Sigmoid colon (tissue), 7 donors: Measurements from ENCODE around the gene DPYSL4. TPM values are rescaled to one million over a fixed set of nuclear protein-coding genes. Genes with fewer than 3 reads are reported as not detected.
"Not testable (repeated sequence)": the region's sequence is repeated elsewhere in the genome, so short reads cannot be mapped to it uniquely, and the experiment has no call there.

ENCODE experiments used
- DNase-seq: peaks from one replicate; pipeline ENCODE4 v3.0.0-alpha.2; 2019
- H3K27ac ChIP-seq, 4 donors: fragments of 200-600 bp; sonication (generic); one replicate each; pipeline ENCODE4 v1.5.1; 2016 to 2019; ENCODE audit warnings: mild to moderate bottlenecking in 1 of 4
- H3K27me3 ChIP-seq, 3 donors: fragments of 200-600 bp; sonication (generic); one replicate each; pipeline ENCODE4 v1.5.1; 2019; ENCODE audit warnings: mild to moderate bottlenecking in 1 of 3
- H3K36me3 ChIP-seq, 4 donors: fragments of 200-600 bp; sonication (generic); one replicate each; pipeline ENCODE4 v1.5.1; 2016 to 2019
- H3K4me1 ChIP-seq, 4 donors: fragments of 200-600 bp; sonication (generic); one replicate each; pipeline ENCODE4 v1.5.1; 2017 to 2019
- H3K4me3 ChIP-seq, 4 donors: fragments of 200-600 bp; sonication (generic); one replicate each; pipeline ENCODE4 v1.5.1; 2017 to 2019; ENCODE audit warnings: mild to moderate bottlenecking in 2 of 4, moderate library complexity in 1 of 4
- H3K9me3 ChIP-seq, 4 donors: fragments of 200-600 bp in 3 of 4; sonication (generic) in 3 of 4; one replicate each; pipeline versions ENCODE4 v1.5.1 to v1.6.1; 2013 to 2019
- EP300 ChIP-seq, 4 donors: sonication (generic); formaldehyde crosslinking; IDR thresholded peaks; one replicate each; pipeline ENCODE4 v1.6.1; 2017; ENCODE audit warnings: antibody characterized with exemption in 4 of 4
- POLR2A ChIP-seq, 2 donors: fragments of 450-650 bp; IDR thresholded peaks; one replicate each; pipeline ENCODE4 v1.6.1; 2016; ENCODE audit warnings: antibody characterized with exemption in 2 of 2, mild to moderate bottlenecking in 2 of 2, moderate library complexity in 2 of 2
- POLR2AphosphoS5 ChIP-seq, 4 donors: sonication (generic); formaldehyde crosslinking; IDR thresholded peaks; one replicate each; pipeline ENCODE4 v1.6.1; 2017; ENCODE audit warnings: antibody characterized with exemption in 4 of 4
- WGBS, 2 donors: extraction: QIAGEN DNeasy Blood & Tissue Kit; methylation state at CpG; one replicate each; pipeline ENCODE4 v1.1.7; 2013; 5-methylcytosine and 5-hydroxymethylcytosine counted together
- intact Hi-C: fragments of 100-400 bp; cut with DNase I; formaldehyde crosslinking; loops from one replicate; pipeline ENCODE4 v1.15.1; 2023
- polyA plus RNA-seq, 3 donors: library from polyadenylated mRNA; stranded (reverse); fragments of 200-250 nt; gene quantifications; one replicate each; pipeline ENCODE4 v1.2.3, GENCODE V29; 2013
- total RNA-seq, 4 donors: library from RNA; depleted of rRNA; stranded (reverse); fragments of >200 nt; gene quantifications; one replicate each; pipeline ENCODE4 v1.1.0, GENCODE V29; 2016
- TF ChIP-seq, protein P1 (sequence below), 4 experiments: fragments of 450-650 bp in 3 of 4; fragments of 200-600 bp in 1 of 4; IDR thresholded peaks; one replicate each; pipeline ENCODE4 v1.5.1; 2016 to 2019; ENCODE audit warnings: antibody characterized with exemption in 4 of 4, mild to moderate bottlenecking in 3 of 4, moderate library complexity in 2 of 4
- donor health status: healthy with polysubstance abuse.
- donor health status: Bipolar disorder and iron deficiency.
- donor health status: healthy.

Gene DPYSL4
- total and polyA plus RNA-seq, 7 donors: under 0.01 to 1.9 (median 0.63) TPM; not detected in 1

DNA sequence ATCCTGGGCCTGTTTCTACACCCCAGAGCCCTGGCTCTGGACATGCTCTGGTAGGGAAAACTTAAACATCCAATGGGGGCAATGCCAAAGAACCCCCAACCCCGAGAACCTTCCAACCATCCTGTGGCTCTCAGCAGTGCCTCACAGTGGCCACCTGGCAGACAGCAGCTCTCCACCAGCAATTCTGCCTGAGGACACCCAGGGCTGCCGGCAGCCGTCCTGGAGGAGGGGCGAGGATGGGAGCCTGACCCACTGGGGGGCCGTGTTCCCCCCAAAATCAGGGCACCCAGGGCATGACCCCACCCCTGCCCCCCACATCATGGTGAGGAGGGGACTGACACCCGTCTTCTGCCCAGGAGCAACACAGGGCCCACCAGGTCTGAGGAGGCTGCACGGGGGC lies 32.7 kb downstream of the DPYSL4 start:
- Histone ChIP-seq H3K9me3 (peaks cover 0 to 6% (median 0%) of the 10 kb centered on the region in 4 donors), H3K4me3 (no peak overlapping the region), H3K27me3 (no peaks in the 10 kb centered on the region), H3K36me3 (no peaks in the 10 kb centered on the region), H3K4me1 (peaks cover 0 to 8% (median 2%) of the 10 kb centered on the region in 4 donors), H3K27ac (no peak overlapping the region)
- no peak for DNase-seq
- TF ChIP-seq EP300 (IDR thresholded peaks at IDR 0.05): no peak
- no peak for TF ChIP-seq POLR2A (IDR thresholded peaks at IDR 0.05)
- TF ChIP-seq, protein P1, sequence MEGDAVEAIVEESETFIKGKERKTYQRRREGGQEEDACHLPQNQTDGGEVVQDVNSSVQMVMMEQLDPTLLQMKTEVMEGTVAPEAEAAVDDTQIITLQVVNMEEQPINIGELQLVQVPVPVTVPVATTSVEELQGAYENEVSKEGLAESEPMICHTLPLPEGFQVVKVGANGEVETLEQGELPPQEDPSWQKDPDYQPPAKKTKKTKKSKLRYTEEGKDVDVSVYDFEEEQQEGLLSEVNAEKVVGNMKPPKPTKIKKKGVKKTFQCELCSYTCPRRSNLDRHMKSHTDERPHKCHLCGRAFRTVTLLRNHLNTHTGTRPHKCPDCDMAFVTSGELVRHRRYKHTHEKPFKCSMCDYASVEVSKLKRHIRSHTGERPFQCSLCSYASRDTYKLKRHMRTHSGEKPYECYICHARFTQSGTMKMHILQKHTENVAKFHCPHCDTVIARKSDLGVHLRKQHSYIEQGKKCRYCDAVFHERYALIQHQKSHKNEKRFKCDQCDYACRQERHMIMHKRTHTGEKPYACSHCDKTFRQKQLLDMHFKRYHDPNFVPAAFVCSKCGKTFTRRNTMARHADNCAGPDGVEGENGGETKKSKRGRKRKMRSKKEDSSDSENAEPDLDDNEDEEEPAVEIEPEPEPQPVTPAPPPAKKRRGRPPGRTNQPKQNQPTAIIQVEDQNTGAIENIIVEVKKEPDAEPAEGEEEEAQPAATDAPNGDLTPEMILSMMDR (IDR thresholded peaks at IDR 0.05): no peak
- TF ChIP-seq POLR2AphosphoS5 (IDR thresholded peaks at IDR 0.05): no peak
- intact Hi-C loops: no loop called here
- WGBS, 2 donors: 88% methylated on average over 7 of the region's 7 CpGs

DNA sequence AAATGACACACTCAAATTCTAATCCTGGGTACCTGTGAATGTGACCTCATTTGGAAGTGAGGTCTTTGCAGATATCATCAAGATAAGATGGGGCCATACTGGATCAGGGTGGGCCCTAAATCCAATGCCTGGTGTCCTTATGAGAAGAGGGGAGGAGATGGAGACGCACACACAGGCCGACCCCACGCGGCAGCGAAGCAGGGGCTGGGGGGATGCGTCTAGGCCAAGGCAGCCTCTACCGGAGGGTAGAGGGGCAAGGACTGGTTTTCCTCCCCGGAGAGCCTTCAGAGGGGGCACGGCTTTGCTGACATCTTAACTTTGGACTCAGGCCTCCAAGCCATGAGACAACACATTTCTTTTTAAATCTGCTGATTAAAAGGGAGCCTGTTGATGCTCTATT lies 33.3 kb downstream of the DPYSL4 start:
- no peak for DNase-seq
- TF ChIP-seq, protein P1 (IDR thresholded peaks at IDR 0.05): no peak
- TF ChIP-seq EP300 (IDR thresholded peaks at IDR 0.05) (no peak), POLR2A (IDR thresholded peaks at IDR 0.05) (no peak), POLR2AphosphoS5 (IDR thresholded peaks at IDR 0.05) (no peak)
- Histone ChIP-seq H3K27ac (no peak overlapping the region), H3K4me3 (no peak overlapping the region), H3K9me3 (peaks cover 0 to 6% (median 0%) of the 10 kb centered on the region in 4 donors), H3K4me1 (peaks cover 0 to 8% (median 2%) of the 10 kb centered on the region in 4 donors), H3K27me3 (no peaks in the 10 kb centered on the region), H3K36me3 (no peaks in the 10 kb centered on the region)
- WGBS, 2 donors: 92 to 95% methylated on average over 9 of the region's 9 CpGs
- intact Hi-C loops: loop anchor here (5.0 kb wide), 1 partner anchor 232 kb away; no protein-coding TSS in a partner anchor

DNA sequence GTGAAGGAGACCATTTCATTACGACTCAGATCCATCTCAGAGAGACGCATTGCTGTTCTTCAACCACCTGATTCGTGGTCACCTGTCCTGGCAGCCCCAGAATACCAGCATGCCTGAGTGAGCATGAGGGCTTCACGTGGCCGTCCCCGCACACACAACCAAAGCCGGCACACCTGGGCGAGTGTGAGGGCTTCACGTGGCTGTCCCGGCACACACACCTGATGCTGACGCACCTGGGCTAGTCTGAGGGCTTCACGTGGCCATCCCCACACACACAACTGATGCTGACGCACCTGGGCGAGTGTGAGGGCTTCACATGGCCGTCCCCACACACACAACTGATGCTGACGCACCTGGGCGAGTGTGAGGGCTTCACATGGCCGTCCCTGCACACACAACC lies 34.2 kb downstream of the DPYSL4 start:
- H3K4me1 ChIP-seq, DNase-seq, H3K27me3 ChIP-seq, H3K36me3 ChIP-seq, H3K4me3 ChIP-seq, H3K9me3 ChIP-seq, H3K27ac ChIP-seq: not testable (repeated sequence)
- intact Hi-C loops: loop anchor here (5.0 kb wide), 1 partner anchor 231 kb away; no protein-coding TSS in a partner anchor
- 90 to 92% methylated on average over 18 of the region's 18 CpGs for WGBS, 2 donors

DNA sequence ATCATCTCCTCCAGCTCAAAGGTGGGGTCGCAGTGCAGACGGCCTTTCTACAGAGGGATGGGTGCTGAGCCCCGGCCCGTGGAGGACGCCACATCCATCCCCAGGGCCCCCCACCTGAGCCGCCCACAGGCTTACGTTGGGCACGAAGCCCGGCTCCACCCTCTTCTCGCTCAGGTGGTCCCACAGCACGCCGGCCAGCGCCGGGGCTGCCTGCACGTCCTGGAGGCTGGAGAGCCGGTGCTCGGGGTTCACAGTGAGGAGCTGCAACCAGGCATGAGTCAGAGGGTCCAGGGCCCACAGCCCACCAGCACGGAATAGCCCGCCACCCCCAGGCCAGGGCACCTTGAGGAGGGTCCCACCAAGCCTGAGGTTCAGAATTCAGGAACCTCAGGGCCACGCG lies 36.0 kb downstream of the DPYSL4 start:
- 79 to 81% methylated on average over 21 of the region's 21 CpGs for WGBS, 2 donors
- intact Hi-C loops: loop anchor here (1.0 to 5.0 kb wide), 2 partner anchors 131 to 230 kb away; no protein-coding TSS in a partner anchor

GRCh38 chr10:132223156-132223590 lies 36.4 kb downstream of the DPYSL4 start:
- TF ChIP-seq, protein P1 (IDR thresholded peaks at IDR 0.05): peak; percentile 76 to 94 (median 92)
- TF ChIP-seq POLR2AphosphoS5 (IDR thresholded peaks at IDR 0.05): peak in 1 of 4 donors; percentile 14
- TF ChIP-seq EP300 (IDR thresholded peaks at IDR 0.05): no peak
- Histone ChIP-seq H3K27ac (no peak overlapping the region), H3K4me3 (no peak overlapping the region), H3K9me3 (no peaks in the 10 kb centered on the region), H3K27me3 (no peaks in the 10 kb centered on the region), H3K36me3 (no peaks in the 10 kb centered on the region), H3K4me1 (peaks cover 0 to 8% (median 2%) of the 10 kb centered on the region in 4 donors)
- WGBS, 2 donors: 39 to 42% methylated on average over 16 of the region's 16 CpGs
- peak; percentile 90 for DNase-seq
- intact Hi-C loops: loop anchor here (1.0 to 5.0 kb wide), 2 partner anchors 130 to 229 kb away; no protein-coding TSS in a partner anchor

More for the DNA sequence above, 36.0 kb downstream of the DPYSL4 start:
- Histone ChIP-seq H3K4me1 (peaks cover 0 to 8% (median 2%) of the 10 kb centered on the region in 4 donors), H3K4me3 (no peak overlapping the region), H3K36me3 (no peaks in the 10 kb centered on the region), H3K27ac (no peak overlapping the region), H3K9me3 (no peaks in the 10 kb centered on the region), H3K27me3 (no peaks in the 10 kb centered on the region)
- TF ChIP-seq POLR2A (IDR thresholded peaks at IDR 0.05): no peak
- no peak for TF ChIP-seq POLR2AphosphoS5 (IDR thresholded peaks at IDR 0.05)
- TF ChIP-seq, protein P1 (IDR thresholded peaks at IDR 0.05): no peak
- TF ChIP-seq EP300 (IDR thresholded peaks at IDR 0.05): no peak
- DNase-seq: no peak
